B cell (primary cell): Measurements from ENCODE around the gene ABLIM1. TPM values are rescaled to one million over a fixed set of nuclear protein-coding genes. Genes with fewer than 3 reads are reported as not detected.

Source experiments
- ATAC-seq: fragments of 200-7000 bp; cut with Tn5 transposase; one replicate; pipeline ENCODE4 v1.10.0; 2021; ENCODE audit warnings: low read depth, mild to moderate bottlenecking, moderate number of reproducible peaks, moderate library complexity
- CTCF ChIA-PET: fragments of 350-600 bp; sonication (Branson Sonifier 250); formaldehyde crosslinking; loops from one replicate; lab custom pipeline; 2021; ENCODE audit warnings: antibody characterized with exemption, inconsistent platforms; lab: Charles Lee
- POLR2A ChIA-PET: fragments of 350-600 bp; sonication (Branson Sonifier 250); formaldehyde crosslinking; loops from one replicate; lab custom pipeline; 2021; ENCODE audit warnings: antibody characterized with exemption; lab: Charles Lee
- DNase-seq: peaks from one replicate; pipeline ENCODE4 v3.0.0; 2013
- H2AFZ ChIP-seq: 2 replicates; pipeline ENCODE4 v1.6.1; 2012; ENCODE audit warnings: mild to moderate bottlenecking, low read depth, low read length; ENCODE audit not compliant: insufficient read depth, poor library complexity, severe bottlenecking
- H3K27ac ChIP-seq, 2 donors: 1 replicate in 1 of 2; 2 replicates in 1 of 2; pipeline ENCODE4 v1.5.1; 2012 to 2013; ENCODE audit warnings: low read length in 2 of 2, mild to moderate bottlenecking in 2 of 2, moderate library complexity in 1 of 2
- H3K27me3 ChIP-seq, 4 experiments: fragments of 200-600 bp in 1 of 4; sonication (generic) in 1 of 4; replicated peaks in 1 of 4; 1 replicate in 2 of 4; 2 replicates in 2 of 4; pipeline versions ENCODE4 v1.6.1 to v1.7.0; 2013 to 2016; ENCODE audit warnings: low read length in 3 of 4, mild to moderate bottlenecking in 2 of 4, mixed read lengths in 1 of 4, moderate library complexity in 1 of 4; ENCODE audit not compliant: insufficient read depth in 4 of 4, control insufficient read depth in 3 of 4; ENCODE audit errors: control extremely low read depth in 1 of 4
- H3K36me3 ChIP-seq, 2 experiments: replicated peaks in 1 of 2; 1 replicate in 1 of 2; 2 replicates in 1 of 2; pipeline versions ENCODE4 v1.6.1 to v1.7.1; 2013; ENCODE audit warnings: low read length in 1 of 2; ENCODE audit not compliant: insufficient read depth in 2 of 2, control insufficient read depth in 1 of 2; ENCODE audit errors: control extremely low read depth in 1 of 2, extremely low read depth in 1 of 2
- H3K4me1 ChIP-seq, 2 donors: fragments of 200-600 bp in 1 of 2; sonication (generic) in 1 of 2; 1 replicate in 1 of 2; 2 replicates in 1 of 2; pipeline versions ENCODE4 v1.5.1 to v1.6.1; 2013 to 2017; ENCODE audit warnings: low read length in 2 of 2; ENCODE audit not compliant: control insufficient read depth in 2 of 2, insufficient read depth in 2 of 2
- H3K4me2 ChIP-seq: replicated peaks from 2 replicates; pipeline ENCODE3; 2012; ENCODE audit warnings: mild to moderate bottlenecking, low read depth, low read length; ENCODE audit not compliant: poor library complexity, severe bottlenecking
- H3K4me3 ChIP-seq, 5 experiments: fragments of 200-600 bp in 1 of 5; sonication (generic) in 1 of 5; 1 replicate in 3 of 5; 2 replicates in 2 of 5; pipeline versions ENCODE4 v1.5.1 to v1.7.0; 2011 to 2016; ENCODE audit warnings: low read length in 4 of 5, mild to moderate bottlenecking in 4 of 5, low read depth in 2 of 5, control low read depth in 1 of 5, moderate library complexity in 1 of 5; ENCODE audit not compliant: insufficient read depth in 1 of 5; ENCODE audit errors: control extremely low read depth in 1 of 5, extremely low read depth in 1 of 5
- H3K79me2 ChIP-seq: fragments of 200-600 bp; sonication (generic); one replicate; pipeline ENCODE4 v1.6.0; 2016; ENCODE audit warnings: low read length; ENCODE audit not compliant: control insufficient read depth, insufficient read depth
- H3K9ac ChIP-seq: fragments of 200-600 bp; sonication (generic); 2 replicates; pipeline ENCODE4 v1.6.1; 2017; ENCODE audit warnings: mild to moderate bottlenecking, low read length, moderate library complexity
- H3K9me3 ChIP-seq, 3 donors: one replicate each; pipeline versions ENCODE4 v1.6.1 to v1.7.1; 2013; ENCODE audit warnings: low read length in 2 of 3; ENCODE audit not compliant: control insufficient read depth in 2 of 3, insufficient read depth in 1 of 3; ENCODE audit errors: control extremely low read depth in 1 of 3
- H4K20me1 ChIP-seq: 2 replicates; pipeline ENCODE4 v1.6.0; 2012; ENCODE audit warnings: mild to moderate bottlenecking, low read length; ENCODE audit not compliant: insufficient read depth, control insufficient read depth, poor library complexity, severe bottlenecking
- H3K27ac Mint-ChIP-seq: one replicate; pipeline ENCODE4 v1.8.0; 2021; ENCODE audit warnings: mixed read lengths
- H3K27me3 Mint-ChIP-seq: one replicate; pipeline ENCODE4 v1.8.0; 2021; ENCODE audit warnings: mixed read lengths
- H3K4me1 Mint-ChIP-seq: one replicate; pipeline ENCODE4 v1.8.0; 2021; ENCODE audit warnings: mixed read lengths
- H3K4me3 Mint-ChIP-seq: one replicate; pipeline ENCODE4 v1.8.0; 2021; ENCODE audit warnings: mixed read lengths
- H3K9me3 Mint-ChIP-seq: one replicate; pipeline ENCODE4 v1.8.0; 2022; ENCODE audit warnings: mixed read lengths; ENCODE audit not compliant: insufficient read depth
- EZH2 ChIP-seq: IDR thresholded peaks from 2 replicates; pipeline ENCODE4 v1.6.1; 2012; ENCODE audit warnings: borderline replicate concordance, low read depth, mild to moderate bottlenecking, moderate library complexity, low read length; ENCODE audit not compliant: insufficient read depth, poor library complexity, severe bottlenecking
- WGBS: methylation state at CpG from one replicate; pipeline ENCODE4 v1.1.5; 2013; ENCODE audit warnings: missing lambda C conversion rate; ENCODE audit not compliant: insufficient coverage; 5-methylcytosine and 5-hydroxymethylcytosine counted together
- intact Hi-C: fragments of 100-400 bp; cut with micrococcal nuclease; formaldehyde crosslinking; loops from one replicate; pipeline ENCODE4 v1.10.0; 2022
- polyA plus RNA-seq: library from polyadenylated mRNA; depleted of rRNA; stranded (reverse); fragments of >200 nt; gene quantifications from 2 replicates; pipeline ENCODE4 v1.2.3, GENCODE V29; 2012
- total RNA-seq, 2 donors: library from RNA; stranded (reverse); fragments of 120-200 nt in 1 of 2; gene quantifications; 1 replicate in 1 of 2; 2 replicates in 1 of 2; pipeline versions ENCODE4 v1.2.3 to v1.2.4, GENCODE V29; 2013 to 2022
- TF ChIP-seq, protein P1 (sequence below): fragments of 200-600 bp; IDR thresholded peaks from one replicate; pipeline ENCODE4 v1.8.0; 2022; ENCODE audit warnings: antibody characterized with exemption, mild to moderate bottlenecking

Gene ABLIM1
- total and polyA plus RNA-seq, 2 donors (not counting 1 experiment from before 2014, with no cell fraction given) = 55.6 to 148 TPM

DNA sequence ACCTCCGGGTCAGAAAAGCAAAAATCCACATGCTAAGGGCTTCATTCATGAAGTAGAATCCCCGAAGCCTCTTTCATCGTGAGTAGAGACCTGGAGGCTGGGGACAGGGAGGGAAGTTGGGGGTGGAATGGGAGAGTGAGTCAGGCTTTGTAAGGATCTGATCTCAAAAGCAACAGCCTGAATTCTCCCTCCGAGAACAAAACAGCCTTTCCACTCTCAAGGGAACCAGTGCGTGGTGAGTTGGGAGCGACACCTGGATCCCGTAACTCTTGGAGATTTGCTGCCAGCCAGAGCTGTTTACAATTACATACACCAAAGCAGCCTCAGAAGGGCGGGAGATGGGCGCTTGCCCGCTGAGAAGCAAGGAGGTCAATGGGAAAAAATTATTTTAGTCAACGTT, 264.6 kb downstream of the ABLIM1 start:
- intact Hi-C loops = no loop called here
- ATAC-seq (no peak), DNase-seq (no peak)
- Mint-ChIP-seq H3K9me3 (no peaks in the 10 kb centered on the region), H3K4me3 (no peak overlapping the region), H3K27ac (no peak overlapping the region), H3K4me1 (no peaks in the 10 kb centered on the region), H3K27me3 (peaks cover 47% of the 10 kb centered on the region)
- TF ChIP-seq, protein P1, sequence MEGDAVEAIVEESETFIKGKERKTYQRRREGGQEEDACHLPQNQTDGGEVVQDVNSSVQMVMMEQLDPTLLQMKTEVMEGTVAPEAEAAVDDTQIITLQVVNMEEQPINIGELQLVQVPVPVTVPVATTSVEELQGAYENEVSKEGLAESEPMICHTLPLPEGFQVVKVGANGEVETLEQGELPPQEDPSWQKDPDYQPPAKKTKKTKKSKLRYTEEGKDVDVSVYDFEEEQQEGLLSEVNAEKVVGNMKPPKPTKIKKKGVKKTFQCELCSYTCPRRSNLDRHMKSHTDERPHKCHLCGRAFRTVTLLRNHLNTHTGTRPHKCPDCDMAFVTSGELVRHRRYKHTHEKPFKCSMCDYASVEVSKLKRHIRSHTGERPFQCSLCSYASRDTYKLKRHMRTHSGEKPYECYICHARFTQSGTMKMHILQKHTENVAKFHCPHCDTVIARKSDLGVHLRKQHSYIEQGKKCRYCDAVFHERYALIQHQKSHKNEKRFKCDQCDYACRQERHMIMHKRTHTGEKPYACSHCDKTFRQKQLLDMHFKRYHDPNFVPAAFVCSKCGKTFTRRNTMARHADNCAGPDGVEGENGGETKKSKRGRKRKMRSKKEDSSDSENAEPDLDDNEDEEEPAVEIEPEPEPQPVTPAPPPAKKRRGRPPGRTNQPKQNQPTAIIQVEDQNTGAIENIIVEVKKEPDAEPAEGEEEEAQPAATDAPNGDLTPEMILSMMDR = no peak
- no peak for TF ChIP-seq EZH2
- no peaks in the 10 kb centered on the region for H3K36me3 ChIP-seq
- no peaks in the 10 kb centered on the region for H3K79me2 ChIP-seq
- no peak overlapping the region for H3K9ac ChIP-seq
- 93% methylated on average over 2 of the region's 11 CpGs for WGBS
- H3K27me3 ChIP-seq = peaks cover 0 to 4% (median 2%) of the 10 kb centered on the region in 4 experiments
- H3K4me1 ChIP-seq = no peaks in the 10 kb centered on the region
- no peak overlapping the region for H2AFZ ChIP-seq
- H3K9me3 ChIP-seq = no peaks in the 10 kb centered on the region
- no peak overlapping the region for H3K4me3 ChIP-seq
- H4K20me1 ChIP-seq = no peaks in the 10 kb centered on the region
- no peak overlapping the region for H3K27ac ChIP-seq
- H3K4me2 ChIP-seq = no peak overlapping the region
- ChIA-PET POLR2A (no interaction called here), CTCF (no interaction called here)

DNA sequence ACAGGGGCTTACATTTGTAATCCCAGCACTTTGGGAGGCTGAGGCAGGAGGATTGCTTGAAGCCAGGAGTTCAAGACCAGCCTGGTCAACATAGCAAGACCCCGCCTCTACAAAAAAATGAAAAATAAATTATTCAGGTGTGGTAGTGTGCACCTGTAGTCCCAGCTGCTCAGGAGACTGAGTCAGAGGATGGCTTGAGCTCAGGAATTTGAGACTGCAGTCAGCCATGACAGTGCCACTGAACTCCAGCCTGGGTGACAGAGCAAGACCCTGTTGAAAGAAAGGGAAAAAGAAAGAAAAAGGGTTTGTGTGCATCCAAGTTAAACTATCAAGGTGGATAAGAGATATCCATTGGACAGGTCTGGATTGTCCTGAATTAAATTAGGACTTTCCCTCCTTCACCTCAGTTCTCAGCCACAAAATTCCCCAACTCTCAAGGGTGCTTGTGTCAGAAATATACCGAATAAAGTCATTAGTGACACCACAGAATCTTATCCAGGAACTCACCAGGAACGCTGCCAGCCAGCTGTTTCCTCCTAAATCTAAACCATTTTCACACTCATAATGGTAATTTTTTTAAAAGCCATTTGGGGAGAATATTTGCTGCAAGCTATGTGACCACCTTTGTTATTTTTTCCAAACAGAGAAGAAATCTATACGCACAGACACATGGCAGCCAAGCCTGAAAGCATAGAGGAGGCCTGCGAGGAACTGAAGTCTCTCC, 265.8 kb downstream of the ABLIM1 start:
- no peaks in the 10 kb centered on the region for H3K36me3 ChIP-seq
- Mint-ChIP-seq H3K9me3 (no peaks in the 10 kb centered on the region), H3K27me3 (peaks cover 44% of the 10 kb centered on the region), H3K4me1 (no peaks in the 10 kb centered on the region), H3K4me3 (no peak overlapping the region), H3K27ac (no peak overlapping the region)
- intact Hi-C loops = no loop called here
- no peak overlapping the region for H3K9ac ChIP-seq
- POLR2A ChIA-PET = no interaction called here
- 79% methylated on average over 2 of the region's 5 CpGs for WGBS
- no peak overlapping the region for H3K4me2 ChIP-seq
- CTCF ChIA-PET = no interaction called here
- H3K9me3 ChIP-seq = no peaks in the 10 kb centered on the region
- DNase-seq = no peak
- H3K4me1 ChIP-seq = no peaks in the 10 kb centered on the region
- H4K20me1 ChIP-seq = no peaks in the 10 kb centered on the region
- no peak overlapping the region for H2AFZ ChIP-seq
- H3K4me3 ChIP-seq = no peak overlapping the region
- H3K27me3 ChIP-seq = peaks cover 0 to 3% (median 0%) of the 10 kb centered on the region in 4 experiments
- TF ChIP-seq, protein P1 = no peak
- TF ChIP-seq EZH2 = no peak
- no peaks in the 10 kb centered on the region for H3K79me2 ChIP-seq
- ATAC-seq = no peak
- no peak overlapping the region for H3K27ac ChIP-seq
